ENCODE results near the gene CASP2.

CASP2 gene

DNA sequence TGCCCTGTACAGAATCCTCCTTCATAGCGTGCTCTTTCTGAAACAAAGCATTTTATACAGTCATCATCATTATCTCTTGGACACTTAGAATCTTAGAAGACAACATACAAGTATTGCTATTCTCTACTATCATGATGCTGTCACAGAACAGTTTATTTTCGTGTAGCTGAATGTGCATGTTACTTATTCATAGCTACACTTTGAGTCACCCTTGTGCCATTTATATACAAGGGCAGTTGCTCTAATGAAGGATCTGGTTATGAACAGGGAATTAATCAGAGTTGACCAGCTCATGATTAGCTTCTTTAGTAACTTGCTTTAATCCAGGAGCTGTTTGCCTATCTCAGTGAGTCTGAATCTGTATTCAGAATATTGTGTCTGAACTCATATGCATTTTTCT lies 11.2 kb downstream of the CASP2 start:
- DNase-seq = no peak

DNA sequence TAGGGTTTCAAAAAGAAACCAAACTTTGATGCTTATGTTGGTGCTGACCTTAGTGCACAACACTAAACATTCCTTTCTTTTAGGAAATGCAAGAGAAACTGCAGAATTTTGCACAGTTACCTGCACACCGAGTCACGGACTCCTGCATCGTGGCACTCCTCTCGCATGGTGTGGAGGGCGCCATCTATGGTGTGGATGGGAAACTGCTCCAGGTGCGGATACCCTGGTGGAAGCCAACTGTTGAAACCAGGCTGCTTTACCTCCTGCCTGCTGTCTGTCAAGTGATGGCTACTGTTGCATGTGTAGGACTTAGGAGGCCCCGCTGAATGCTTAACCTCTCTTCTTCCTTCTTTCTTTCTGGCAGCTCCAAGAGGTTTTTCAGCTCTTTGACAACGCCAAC lies 11.7 kb downstream of the CASP2 start:
- peak; percentile 69 for DNase-seq

DNA sequence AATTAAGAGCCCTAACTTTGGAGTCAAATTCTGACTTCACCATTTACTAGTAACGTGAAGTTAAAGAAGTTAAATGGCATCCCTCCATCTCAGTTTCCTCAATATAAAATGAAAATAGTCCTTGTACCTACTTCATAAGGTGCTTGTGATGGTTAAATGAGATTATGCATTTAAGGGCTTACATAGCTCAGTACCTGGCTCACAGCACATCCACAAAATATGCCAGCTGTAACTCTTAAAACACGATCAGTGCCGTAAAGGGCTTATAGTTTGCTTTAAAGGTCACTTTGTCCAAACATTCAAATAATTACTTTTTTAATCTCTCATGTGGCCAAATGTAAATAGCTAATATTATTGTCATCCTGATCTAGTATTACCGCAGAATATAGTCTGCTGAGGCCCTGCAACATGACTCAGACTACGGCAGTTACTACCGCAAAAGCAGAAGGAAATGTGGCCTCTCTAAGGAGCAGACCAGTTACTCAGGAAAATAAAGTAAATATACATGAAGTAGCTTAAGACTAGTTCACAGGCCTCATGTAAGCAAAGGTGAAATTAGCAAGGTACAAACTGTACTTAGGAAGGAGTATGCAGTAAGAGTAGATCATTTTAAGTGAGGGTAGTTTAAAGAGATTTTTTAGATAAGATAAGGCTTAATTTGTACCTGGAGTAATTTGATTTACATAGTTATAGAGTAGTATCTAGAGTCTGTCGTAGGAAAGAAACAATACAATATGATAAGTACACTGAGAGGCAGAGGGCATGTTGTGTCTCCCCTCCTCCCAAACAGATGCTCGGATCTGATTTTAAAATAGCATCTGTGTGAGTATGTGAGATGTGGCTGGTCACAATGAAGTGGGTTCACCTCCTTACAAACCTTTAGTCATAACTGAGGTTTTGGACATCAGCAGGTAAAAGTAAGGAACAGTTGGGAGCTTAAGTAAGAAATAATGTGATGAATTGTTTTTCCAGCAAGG lies 13.1 kb downstream of the CASP2 start:
- no peak for DNase-seq

DNA sequence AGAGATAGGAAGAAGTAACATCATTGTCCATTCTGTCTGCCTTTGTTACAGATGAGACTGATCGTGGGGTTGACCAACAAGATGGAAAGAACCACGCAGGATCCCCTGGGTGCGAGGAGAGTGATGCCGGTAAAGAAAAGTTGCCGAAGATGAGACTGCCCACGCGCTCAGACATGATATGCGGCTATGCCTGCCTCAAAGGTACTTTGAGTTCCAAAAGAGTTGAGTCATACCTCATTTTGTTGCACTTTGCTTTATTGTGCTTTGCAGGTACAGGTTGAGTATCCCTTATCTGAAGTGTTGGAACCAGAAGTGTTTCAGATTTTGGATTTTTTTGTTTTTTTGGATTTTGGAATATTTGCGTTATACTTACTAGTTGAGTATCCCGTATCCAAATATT lies 15.6 kb downstream of the CASP2 start:
- DNase-seq = no peak

DNA sequence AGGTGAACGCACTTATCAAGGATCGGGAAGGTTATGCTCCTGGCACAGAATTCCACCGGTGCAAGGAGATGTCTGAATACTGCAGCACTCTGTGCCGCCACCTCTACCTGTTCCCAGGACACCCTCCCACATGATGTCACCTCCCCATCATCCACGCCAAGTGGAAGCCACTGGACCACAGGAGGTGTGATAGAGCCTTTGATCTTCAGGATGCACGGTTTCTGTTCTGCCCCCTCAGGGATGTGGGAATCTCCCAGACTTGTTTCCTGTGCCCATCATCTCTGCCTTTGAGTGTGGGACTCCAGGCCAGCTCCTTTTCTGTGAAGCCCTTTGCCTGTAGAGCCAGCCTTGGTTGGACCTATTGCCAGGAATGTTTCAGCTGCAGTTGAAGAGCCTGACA lies 16.8 kb downstream of the CASP2 start:
- DNase-seq = no peak

DNA sequence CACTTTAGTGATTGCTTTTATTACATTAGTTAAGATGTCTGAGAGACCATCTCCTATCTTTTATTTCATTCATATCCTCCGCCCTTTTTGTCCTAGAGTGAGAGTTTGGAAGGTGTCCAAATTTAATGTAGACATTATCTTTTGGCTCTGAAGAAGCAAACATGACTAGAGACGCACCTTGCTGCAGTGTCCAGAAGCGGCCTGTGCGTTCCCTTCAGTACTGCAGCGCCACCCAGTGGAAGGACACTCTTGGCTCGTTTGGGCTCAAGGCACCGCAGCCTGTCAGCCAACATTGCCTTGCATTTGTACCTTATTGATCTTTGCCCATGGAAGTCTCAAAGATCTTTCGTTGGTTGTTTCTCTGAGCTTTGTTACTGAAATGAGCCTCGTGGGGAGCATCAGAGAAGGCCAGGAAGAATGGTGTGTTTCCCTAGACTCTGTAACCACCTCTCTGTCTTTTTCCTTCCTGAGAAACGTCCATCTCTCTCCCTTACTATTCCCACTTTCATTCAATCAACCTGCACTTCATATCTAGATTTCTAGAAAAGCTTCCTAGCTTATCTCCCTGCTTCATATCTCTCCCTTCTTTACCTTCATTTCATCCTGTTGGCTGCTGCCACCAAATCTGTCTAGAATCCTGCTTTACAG lies 17.4 kb downstream of the CASP2 start:
- DNase-seq = peak; percentile 75

DNA sequence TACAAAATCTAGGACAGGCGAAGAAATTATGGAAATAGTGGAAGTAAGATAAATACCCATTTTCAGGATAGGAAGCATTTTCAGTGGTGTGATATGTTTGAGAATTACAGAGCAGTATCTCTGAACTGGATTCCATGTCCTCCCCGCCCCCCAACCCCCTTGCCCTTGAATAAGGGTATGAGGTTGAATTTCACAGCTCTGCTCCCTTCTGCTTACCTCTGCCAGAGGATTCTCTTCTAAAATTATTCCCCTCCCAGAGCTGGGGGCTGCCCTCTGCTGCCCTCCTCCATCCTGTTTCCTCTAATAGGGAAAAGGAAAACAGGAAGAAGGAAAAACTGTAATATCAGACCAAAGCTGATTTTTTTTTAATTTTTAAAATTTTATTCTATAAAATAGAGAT lies 20.5 kb downstream of the CASP2 start:
- DNase-seq = no peak

DNA sequence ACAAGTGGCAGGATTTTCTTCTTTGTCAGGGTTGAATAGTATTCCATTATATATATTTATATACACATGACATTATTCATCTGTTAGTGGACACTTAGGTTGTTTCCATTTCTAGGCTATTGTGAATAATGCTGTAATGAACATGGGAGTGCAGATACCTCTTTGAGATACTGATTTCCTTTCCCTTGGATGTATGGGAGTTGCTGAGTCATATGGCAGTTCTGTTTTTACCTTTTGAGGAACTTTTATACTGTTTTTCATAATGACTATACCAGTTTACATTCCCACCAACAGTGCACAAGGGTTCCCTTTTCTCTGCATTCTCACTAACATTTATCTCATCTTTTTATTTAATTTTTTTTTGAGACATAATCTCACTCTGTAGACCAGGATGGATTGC lies 26.0 kb downstream of the CASP2 start:
- DNase-seq = no peak

DNA sequence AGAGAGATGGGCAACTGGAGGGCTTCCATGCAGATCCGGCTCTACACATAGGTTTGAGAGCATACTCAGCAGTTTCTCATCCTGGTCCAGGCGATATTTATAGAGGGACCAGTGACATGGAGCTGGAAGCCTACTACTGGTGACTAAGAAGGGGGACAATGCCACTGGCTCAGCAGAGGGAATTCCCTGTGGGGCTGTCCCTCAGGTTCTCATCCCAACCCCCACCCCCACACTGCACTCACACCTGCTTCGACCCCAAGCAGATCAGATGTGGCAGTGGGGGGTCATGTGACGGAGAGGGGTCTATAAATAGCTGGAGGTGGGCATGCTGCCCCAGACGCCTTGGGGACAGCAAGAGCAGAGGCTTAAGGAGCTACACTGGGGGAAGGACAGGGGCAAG lies 27.6 kb downstream of the CASP2 start, which contains the start of gene CLCN1:
Gene CLCN1, plus strand, starts transcription at position 336 of the 400 bp plus-strand sequence. CDS start 102 bp downstream, outside the sequence.
- DNase-seq = no peak

DNA sequence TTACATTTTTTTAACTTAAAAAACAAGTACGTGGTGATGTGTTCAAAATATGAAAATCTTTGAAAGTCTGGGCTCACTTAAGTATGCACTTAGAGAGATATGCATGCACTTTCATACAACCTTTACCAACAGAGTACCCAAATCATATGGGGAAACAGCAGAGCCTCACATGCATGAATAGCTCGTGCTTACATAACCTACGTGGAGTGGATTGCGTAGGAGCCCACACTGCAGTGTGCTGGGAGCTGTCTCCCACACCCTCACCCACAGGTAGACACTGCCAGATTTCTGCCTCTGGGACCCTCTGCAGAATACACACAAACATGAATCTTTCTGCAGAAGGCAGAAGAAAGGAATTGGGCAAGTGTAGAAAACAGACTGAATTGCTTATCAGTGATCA lies 28.3 kb downstream of the CASP2 start:
- no peak for DNase-seq

DNA sequence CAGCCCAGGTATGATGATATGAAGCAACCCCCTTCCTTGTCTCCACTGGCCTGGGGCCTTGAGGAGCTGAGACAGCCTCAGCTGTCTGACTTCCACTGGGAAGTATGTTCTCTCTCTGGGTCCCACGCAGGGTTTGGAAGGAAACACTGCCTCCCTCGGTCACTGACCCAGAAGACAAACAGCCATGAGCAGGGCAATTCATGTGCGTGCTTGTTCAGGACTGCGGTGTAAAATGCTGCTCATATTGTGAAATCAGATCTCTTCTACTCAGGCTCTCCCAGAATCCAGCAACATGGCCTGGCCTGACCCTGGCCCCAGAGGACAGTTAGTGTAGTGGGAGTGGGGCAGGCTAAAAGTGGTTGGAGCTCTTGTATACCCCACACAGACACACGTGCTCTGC lies 30.5 kb downstream of the CASP2 start:
- DNase-seq = no peak

DNA sequence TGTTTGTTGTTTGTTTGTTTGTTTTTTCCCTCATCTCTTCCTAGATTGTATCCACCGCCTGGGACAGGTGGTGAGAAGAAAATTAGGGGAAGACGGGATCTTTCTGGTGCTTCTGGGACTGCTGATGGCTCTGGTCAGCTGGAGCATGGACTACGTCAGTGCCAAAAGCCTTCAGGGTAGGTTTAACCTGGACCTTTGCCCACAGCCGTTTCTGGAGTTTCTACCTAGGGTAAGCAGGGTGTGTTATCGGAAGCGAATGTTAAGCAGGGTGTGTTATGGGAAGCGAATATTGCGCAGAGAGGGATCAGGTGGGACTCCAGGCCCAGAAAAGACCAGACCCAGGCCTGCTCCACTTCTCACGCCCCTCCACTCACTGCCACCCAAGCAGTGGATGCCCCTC lies 32.5 kb downstream of the CASP2 start:
- DNase-seq = no peak

DNA sequence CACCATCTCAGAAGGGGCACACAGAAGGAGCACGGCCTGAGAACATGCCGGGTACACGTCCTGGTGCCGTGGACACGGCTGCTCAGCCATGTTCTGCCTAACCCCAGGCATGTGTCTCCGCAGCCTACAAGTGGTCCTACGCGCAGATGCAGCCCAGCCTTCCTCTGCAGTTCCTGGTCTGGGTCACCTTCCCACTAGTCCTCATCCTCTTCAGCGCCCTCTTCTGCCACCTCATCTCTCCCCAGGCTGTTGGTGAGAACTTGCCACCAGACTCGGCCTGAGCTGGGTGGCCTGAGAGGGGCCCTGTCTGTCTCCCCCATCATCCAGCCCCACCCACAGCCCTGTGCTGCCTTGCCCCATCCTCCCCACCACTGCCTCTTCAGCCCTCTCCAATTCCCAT lies 33.1 kb downstream of the CASP2 start:
- no peak for DNase-seq

DNA sequence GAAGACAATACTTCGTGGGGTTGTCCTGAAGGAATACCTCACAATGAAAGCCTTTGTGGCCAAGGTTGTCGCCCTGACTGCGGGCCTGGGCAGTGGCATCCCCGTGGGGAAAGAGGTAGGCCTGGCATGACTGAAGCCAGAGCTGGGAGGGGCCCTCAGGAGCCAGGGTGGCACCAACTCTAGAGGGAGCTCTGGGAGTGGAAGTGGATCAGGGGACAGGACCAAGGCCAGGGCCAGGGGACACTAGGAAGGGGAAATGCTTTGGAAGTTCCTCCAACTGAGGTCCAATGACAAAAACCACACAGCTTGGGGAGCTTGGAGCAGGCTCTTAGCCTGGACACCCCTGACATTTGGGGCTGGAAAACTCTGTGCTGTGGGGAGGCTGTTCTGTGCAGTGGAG lies 33.6 kb downstream of the CASP2 start:
- DNase-seq = no peak

DNA sequence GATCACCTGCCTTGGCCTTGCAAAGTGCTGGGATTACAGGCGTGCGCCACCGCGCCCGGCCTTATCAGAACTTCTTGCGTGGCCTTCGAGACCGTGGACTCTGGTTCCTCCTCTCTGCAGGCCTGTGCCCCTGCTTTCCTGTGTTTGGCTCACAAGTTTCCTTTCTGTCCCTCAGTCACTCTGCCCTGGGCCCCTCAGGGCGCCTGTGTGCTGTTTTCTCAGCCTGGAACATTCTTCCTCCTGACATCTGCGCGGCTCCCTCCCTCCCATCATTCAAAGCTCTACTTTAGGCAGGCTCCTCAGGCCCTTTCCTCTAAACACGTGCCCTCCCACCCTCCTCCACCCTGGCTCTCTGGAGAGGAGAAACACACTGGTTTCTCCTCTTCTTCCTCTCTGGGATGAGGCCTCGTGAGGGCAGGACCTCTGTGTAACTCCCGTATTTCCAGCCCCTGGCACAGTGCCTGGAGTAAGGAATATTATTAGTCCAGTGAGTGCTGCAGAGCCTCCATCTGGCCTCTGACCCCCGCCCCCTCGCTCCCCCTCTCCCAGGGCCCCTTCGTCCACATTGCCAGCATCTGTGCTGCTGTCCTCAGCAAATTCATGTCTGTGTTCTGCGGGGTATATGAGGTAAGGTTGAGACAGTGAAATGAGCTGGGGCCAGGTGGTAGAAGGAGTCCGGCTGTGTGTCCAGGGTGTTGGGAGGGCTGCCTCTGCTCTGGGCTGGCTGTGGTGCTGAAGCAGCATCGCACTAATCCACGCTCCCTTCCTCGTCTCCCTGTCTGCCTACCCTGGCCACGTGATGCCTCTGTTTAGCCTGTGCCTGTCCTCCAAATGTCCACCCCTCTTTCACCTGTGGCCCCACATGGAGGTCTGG lies 34.8 kb downstream of the CASP2 start:
- no peak for DNase-seq

DNA sequence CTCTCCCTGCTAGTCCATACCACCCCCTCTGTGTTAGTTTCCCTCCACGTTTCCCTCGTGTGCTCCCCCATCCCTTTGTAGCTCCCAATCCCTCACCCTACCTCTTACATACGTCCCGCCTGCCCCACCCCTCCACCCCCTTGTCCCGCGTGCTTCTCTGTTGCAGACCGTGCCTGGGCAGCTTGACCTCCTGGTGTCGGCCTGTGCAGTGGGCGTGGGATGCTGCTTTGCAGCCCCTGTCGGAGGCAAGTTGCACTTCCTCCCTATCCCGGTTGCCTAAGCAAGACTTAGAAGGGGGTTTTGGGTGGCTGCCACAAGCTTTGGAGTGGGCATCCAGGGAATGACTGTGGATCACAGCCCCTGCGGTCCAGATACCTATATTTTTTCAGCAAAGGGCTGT lies 35.5 kb downstream of the CASP2 start:
- DNase-seq = no peak

DNA sequence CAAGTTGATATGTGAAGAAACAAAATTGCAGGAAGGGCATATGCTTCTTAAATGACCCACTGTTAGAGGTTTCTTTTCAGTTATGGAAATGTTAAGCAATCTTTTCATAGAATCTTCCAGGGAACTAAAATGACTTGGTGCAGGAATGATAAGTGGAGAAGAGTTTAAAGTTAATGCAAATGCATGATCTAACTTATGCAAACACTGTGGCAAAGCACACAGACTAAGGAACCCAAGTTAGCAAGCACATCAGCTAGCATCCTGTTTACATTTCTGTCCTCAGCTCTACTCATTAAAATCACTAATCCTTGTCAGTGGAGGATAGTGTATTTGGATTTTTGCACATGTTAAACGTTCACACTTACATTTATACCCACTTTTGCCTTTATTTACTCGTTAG lies 37.1 kb downstream of the CASP2 start:
- DNase-seq = no peak

DNA sequence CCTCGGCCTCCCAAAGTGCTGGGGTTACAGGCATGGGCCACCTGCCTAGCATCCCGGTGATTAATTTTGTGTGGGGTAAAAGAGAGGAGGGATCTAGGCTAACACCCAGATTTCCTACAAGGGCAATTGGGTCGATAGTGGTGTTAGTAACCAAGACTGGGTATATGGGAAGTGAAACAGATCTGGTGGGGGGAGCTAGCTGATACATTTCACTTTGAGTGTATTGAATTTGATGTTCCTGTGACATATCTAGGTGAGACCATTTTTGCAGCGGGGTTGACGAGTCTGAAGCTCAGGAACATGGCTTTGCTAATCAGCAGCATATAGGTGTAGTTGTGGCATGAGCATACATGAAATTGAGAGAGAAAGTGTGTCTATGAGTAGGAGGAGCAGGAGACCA lies 39.8 kb downstream of the CASP2 start:
- no peak for DNase-seq

DNA sequence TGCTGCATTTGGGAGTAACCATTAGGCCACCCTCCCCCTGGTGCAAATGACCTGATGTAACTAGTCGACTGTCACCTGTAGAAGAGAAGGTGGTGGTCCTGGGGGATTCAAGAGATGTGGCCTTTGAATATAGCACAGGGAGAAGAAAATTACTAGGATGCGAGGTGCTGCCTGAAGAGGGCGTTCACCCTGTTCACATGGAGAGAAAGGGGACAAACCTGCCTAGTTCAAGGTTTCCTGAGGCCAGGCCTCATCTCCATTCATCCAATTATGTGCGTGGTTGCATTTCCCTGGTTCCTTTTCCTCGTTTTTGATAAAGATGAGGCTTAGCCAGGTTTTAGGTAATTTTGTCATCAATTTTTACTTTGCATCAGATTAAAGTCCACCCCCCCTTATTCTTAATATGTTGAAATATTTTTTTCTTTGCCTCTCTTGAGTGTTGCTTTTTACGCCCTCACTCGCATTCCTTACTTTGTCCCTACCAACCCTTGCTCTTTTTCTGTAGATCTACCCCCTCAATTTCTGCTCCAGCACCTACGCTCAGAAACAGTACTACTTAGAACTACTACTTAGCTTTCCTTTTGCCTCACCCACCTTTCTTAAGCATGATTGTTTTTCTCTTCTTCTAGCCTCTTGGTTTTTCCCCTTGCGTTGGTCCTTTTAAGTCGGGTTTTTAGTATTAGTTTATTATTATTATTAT lies 41.5 kb downstream of the CASP2 start:
- DNase-seq = no peak

DNA sequence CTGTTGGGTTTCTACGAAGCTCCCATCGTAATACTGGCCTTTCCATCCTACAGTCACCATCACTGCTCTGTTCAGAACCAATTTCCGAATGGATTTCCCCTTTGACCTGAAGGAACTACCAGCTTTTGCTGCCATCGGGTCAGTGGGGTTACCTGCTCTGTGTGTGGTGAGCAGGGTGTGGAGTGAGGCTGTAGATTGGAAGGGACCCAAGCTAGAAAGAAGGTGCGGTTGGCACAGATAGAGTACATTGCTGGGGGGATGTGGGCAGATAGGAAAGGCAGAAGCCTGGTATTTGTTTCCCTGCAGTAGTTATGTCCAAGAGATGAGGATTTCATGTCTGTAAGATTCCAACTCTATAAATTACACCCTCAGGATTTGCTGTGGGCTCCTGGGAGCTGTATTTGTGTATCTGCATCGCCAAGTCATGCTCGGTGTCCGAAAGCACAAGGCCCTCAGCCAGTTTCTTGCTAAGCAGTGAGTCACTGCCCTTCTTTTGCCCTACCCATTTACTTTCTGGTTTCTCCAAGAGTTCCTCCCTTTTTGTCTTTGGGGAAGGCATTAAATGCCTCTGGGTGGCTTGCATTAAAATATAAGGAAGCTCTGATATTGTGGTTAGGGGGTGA lies 43.1 kb downstream of the CASP2 start:
- DNase-seq = no peak

DNA sequence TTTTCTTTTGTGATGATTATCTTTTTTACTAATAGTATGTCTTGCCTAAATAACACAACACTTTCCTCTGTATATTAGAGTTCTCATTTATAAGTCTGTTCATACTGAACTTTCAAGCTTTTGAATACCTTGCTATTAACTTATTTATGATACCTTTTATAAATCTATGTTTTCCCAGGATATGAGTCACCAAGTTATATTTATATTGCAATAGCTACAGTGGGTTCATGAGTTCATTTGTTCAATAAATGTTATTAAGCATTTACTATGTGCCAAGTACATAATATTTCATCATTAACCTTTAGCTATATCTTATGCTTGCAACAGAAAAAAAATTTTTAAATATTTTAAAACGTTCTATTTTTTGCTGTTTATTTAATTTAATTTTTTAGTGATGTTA lies 46.1 kb downstream of the CASP2 start:
- DNase-seq = no peak

DNA sequence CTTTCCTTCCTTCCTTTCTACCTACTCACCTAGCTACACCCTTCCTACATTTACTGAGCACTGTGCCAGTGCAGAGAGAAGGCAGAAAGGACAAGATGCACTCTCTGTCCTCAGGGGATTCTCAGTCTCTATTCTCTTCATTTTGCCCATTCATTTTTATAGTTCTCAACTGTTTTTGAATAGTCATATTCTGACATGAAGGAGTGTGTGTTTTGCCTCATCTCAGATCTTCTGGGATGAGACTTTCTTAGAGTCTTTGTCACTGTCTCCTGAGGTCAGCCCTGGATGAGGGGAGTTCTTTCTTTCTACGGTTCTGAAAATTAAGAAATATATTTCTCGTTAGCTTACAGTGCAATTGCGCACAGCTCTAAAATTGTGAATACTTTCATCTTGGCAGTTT lies 49.1 kb downstream of the CASP2 start:
- no peak for DNase-seq
